ENCODE measurements around the gene PISD.

Gene PISD

DNA sequence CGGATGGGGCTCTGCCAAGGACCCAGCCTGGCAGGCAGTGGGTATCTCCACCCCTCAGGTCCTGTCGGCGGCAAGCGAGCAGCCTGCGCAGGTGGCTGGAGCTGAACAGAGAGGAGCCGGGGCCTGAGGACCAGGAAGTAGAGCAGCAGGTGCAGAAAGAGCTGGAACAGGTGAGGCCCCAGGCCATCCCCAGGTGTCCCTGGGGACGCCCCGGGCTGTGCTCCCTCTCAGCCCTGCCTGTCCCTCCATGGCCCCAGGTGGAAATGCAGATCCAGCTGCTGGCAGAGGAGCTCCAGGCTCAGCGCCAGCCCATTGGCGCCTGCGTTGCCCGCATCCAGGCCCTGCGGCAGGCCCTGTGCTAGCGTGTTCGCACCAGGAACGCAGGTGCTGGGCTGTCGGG, 44.0 kb downstream of the PISD start:
- TF ChIP-seq, protein P1, sequence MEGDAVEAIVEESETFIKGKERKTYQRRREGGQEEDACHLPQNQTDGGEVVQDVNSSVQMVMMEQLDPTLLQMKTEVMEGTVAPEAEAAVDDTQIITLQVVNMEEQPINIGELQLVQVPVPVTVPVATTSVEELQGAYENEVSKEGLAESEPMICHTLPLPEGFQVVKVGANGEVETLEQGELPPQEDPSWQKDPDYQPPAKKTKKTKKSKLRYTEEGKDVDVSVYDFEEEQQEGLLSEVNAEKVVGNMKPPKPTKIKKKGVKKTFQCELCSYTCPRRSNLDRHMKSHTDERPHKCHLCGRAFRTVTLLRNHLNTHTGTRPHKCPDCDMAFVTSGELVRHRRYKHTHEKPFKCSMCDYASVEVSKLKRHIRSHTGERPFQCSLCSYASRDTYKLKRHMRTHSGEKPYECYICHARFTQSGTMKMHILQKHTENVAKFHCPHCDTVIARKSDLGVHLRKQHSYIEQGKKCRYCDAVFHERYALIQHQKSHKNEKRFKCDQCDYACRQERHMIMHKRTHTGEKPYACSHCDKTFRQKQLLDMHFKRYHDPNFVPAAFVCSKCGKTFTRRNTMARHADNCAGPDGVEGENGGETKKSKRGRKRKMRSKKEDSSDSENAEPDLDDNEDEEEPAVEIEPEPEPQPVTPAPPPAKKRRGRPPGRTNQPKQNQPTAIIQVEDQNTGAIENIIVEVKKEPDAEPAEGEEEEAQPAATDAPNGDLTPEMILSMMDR (conservative IDR thresholded peaks at IDR 0.05; ENCODE audit: low read depth, low read length) = no peak
- H3K4me3 ChIP-seq (ENCODE audit: low read length) = no peak overlapping the region
- DNase-seq (ENCODE audit: low read depth) = no peak

GRCh38 chr22:31616315-31616980, 45.6 kb downstream of the PISD start:
- no peak for DNase-seq (ENCODE audit: low read depth)
- TF ChIP-seq, protein P1 (conservative IDR thresholded peaks at IDR 0.05; ENCODE audit: low read depth, low read length) = no peak
- no peak overlapping the region for H3K4me3 ChIP-seq (ENCODE audit: low read length)

DNA sequence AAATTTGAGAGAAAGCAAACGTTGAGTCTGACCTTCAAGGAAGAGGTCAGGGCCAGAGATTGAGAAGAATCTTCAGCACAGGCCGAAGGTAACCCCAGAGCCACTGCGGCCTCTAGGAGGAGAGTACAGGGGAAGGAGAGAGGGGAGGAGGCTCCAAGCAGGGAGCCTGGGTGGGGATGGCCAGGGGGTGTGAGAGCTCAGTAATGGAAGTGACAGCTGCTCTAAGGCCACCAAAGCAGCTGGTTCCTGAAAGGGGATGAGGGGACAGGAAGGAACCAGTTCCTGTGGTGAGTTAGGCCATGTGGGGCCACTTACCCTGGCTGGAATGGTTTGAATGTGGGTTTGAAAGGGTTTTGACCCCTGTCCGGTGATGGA, 46.1 kb downstream of the PISD start:
- TF ChIP-seq, protein P1 (conservative IDR thresholded peaks at IDR 0.05; ENCODE audit: low read depth, low read length) = no peak
- no peak for DNase-seq (ENCODE audit: low read depth)
- H3K4me3 ChIP-seq (ENCODE audit: low read length) = no peak overlapping the region

DNA sequence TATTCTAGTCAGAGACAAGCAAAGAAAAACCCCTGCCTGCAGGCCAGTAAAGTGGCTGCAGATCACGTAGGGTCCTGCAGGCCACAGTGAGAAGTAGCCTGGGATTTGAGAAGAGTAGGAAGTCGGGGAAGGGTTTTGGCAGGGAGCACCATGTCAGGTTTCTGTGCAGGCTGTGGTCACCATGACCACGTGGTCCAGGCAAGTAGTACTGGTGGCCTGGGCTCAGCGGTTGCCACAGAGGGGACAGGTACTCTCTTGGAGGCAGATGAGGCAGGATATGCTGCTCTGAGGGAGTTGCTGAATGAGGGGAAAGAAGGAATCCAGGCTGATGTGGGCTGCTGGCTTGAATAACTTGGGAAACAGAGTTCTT, 46.5 kb downstream of the PISD start:
- H3K4me3 ChIP-seq (ENCODE audit: low read length) = no peak overlapping the region
- TF ChIP-seq, protein P1 (conservative IDR thresholded peaks at IDR 0.05; ENCODE audit: low read depth, low read length) = no peak
- DNase-seq (ENCODE audit: low read depth) = no peak

- TF ChIP-seq, protein P1 (conservative IDR thresholded peaks at IDR 0.05; ENCODE audit: low read depth, low read length) = no peak
- H3K4me3 ChIP-seq (ENCODE audit: low read length) = no peak overlapping the region
- DNase-seq (ENCODE audit: low read depth) = no peak
These were observed 47.1 kb downstream of the PISD start for GRCh38 chr22:31614781-31615490.

GRCh38 chr22:31613904-31614296, 48.1 kb downstream of the PISD start:
- no peak for DNase-seq (ENCODE audit: low read depth)
- H3K4me3 ChIP-seq (ENCODE audit: low read length) = no peak overlapping the region
- TF ChIP-seq, protein P1 (conservative IDR thresholded peaks at IDR 0.05; ENCODE audit: low read depth, low read length) = no peak
